Subcutaneous abdominal adipose tissue (tissue), 5 donors: ENCODE measurements around the gene FGGY.
"Not testable (repeated sequence)": the region's sequence is repeated elsewhere in the genome, so short reads cannot be mapped to it uniquely, and the experiment has no call there.

Experiments used
- H3K27ac ChIP-seq: one replicate; pipeline ENCODE4 v1.7.0; 2013; ENCODE audit warnings: low read depth, mild to moderate bottlenecking, inconsistent platforms, low read length, moderate library complexity
- H3K27me3 ChIP-seq, 5 donors: one replicate each; pipeline ENCODE4 v1.7.0; 2013; ENCODE audit warnings: low read length in 5 of 5, inconsistent platforms in 1 of 5; ENCODE audit not compliant: control insufficient read depth in 5 of 5, insufficient read depth in 4 of 5
- H3K36me3 ChIP-seq, 5 donors: one replicate each; pipeline ENCODE4 v1.7.0; 2013; ENCODE audit warnings: low read length in 5 of 5; ENCODE audit not compliant: control insufficient read depth in 5 of 5, insufficient read depth in 5 of 5
- H3K4me1 ChIP-seq, 5 donors: one replicate each; pipeline ENCODE4 v1.7.0; 2013; ENCODE audit warnings: low read length in 5 of 5, mild to moderate bottlenecking in 3 of 5, moderate library complexity in 1 of 5; ENCODE audit not compliant: control insufficient read depth in 5 of 5, insufficient read depth in 5 of 5
- H3K4me3 ChIP-seq, 5 donors: one replicate each; pipeline ENCODE4 v1.7.0; 2013; ENCODE audit warnings: low read length in 5 of 5, low read depth in 1 of 5
- H3K9ac ChIP-seq, 5 donors: one replicate each; pipeline ENCODE4 v1.7.0; 2013; ENCODE audit warnings: low read length in 5 of 5, mild to moderate bottlenecking in 4 of 5, moderate library complexity in 3 of 5
- H3K9me3 ChIP-seq, 5 donors: one replicate each; pipeline ENCODE4 v1.7.0; 2013; ENCODE audit warnings: low read length in 5 of 5; ENCODE audit not compliant: control insufficient read depth in 5 of 5
- donor health status: healthy.
- donor health status: healthy.
- donor health status: healthy.
- donor health status: healthy.
- donor health status: healthy.

FGGY gene

DNA sequence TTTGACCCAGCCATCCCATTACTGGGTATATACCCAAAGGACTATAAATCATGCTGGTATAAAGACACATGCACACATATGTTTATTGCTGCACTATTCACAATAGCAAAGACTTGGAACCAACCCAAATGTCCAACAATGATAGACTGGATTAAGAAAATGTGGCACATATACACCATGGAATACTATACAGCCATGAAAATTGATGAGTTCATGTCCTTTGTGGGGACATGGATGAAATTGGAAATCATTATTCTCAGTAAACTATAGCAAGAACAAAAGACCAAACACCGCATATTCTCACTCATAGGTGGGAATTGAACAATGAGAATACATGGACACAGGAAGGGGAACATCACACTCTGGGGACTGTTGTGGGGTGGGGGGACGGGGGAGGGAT is 295.5 kb downstream of the FGGY start:
- peaks cover 0 to 14% (median 0%) of the 10 kb centered on the region in 5 donors for H3K4me1 ChIP-seq

DNA sequence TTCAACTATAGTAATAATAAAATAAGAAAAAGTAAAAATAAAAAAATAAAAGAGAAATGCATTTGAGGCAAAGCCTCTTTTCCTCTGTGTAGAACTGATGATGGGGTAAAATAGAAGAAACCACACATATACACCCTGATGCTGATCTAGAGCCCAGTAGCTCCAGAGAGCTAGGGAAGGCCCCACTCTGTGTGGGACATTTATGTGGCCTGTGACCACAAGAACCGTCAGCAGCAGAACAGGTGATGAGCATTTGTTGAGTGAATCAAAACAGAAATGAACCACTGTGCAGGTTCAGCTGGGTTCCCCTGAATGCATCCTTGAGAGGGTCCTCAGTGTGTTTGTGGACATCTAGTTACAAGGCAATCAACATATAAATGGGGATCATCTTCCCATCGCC is 296.0 kb downstream of the FGGY start:
- Histone ChIP-seq H3K36me3 (no peaks in the 10 kb centered on the region), H3K9ac (no peak overlapping the region), H3K9me3 (no peaks in the 10 kb centered on the region), H3K27me3 (no peaks in the 10 kb centered on the region), H3K27ac (no peak overlapping the region), H3K4me3 (no peak overlapping the region), H3K4me1 (peaks cover 0 to 14% (median 0%) of the 10 kb centered on the region in 5 donors)

More for the DNA sequence above, 295.5 kb downstream of the FGGY start:
- not testable (repeated sequence) for H3K36me3 ChIP-seq, H3K4me3 ChIP-seq, H3K9ac ChIP-seq, H3K9me3 ChIP-seq, H3K27ac ChIP-seq, H3K27me3 ChIP-seq

GRCh38 chr1:59593798-59594790 is 297.2 kb downstream of the FGGY start:
- Histone ChIP-seq H3K36me3 (no peaks in the 10 kb centered on the region), H3K27ac (no peak overlapping the region), H3K4me1 (peaks cover 0 to 14% (median 0%) of the 10 kb centered on the region in 5 donors), H3K4me3 (no peak overlapping the region), H3K9me3 (no peaks in the 10 kb centered on the region), H3K9ac (no peak overlapping the region), H3K27me3 (no peaks in the 10 kb centered on the region)

- H3K27ac ChIP-seq, result no peak overlapping the region
- H3K9me3 ChIP-seq, result no peaks in the 10 kb centered on the region
- no peaks in the 10 kb centered on the region for H3K27me3 ChIP-seq
- H3K36me3 ChIP-seq, result no peaks in the 10 kb centered on the region
- H3K4me1 ChIP-seq, result peaks cover 0 to 14% (median 0%) of the 10 kb centered on the region in 5 donors
- H3K9ac ChIP-seq, result no peak overlapping the region
- H3K4me3 ChIP-seq, result no peak overlapping the region
These were observed 298.9 kb downstream of the FGGY start for GRCh38 chr1:59595774-59596173.

GRCh38 chr1:59596432-59596831 is 299.5 kb downstream of the FGGY start:
- Histone ChIP-seq H3K9ac (no peak overlapping the region), H3K27ac (no peak overlapping the region)

GRCh38 chr1:59596956-59597355 is 300.1 kb downstream of the FGGY start:
- Histone ChIP-seq H3K36me3 (no peaks in the 10 kb centered on the region), H3K4me3 (no peak overlapping the region), H3K9me3 (no peaks in the 10 kb centered on the region), H3K27me3 (no peaks in the 10 kb centered on the region), H3K9ac (no peak overlapping the region), H3K27ac (no peak overlapping the region), H3K4me1 (peaks cover 0 to 14% (median 0%) of the 10 kb centered on the region in 5 donors)

More at GRCh38 chr1:59596432-59596831, 299.5 kb downstream of the FGGY start:
- H3K4me1 ChIP-seq, result peaks cover 0 to 14% (median 0%) of the 10 kb centered on the region in 5 donors
- H3K27me3 ChIP-seq, result no peaks in the 10 kb centered on the region
- H3K4me3 ChIP-seq, result no peak overlapping the region
- H3K36me3 ChIP-seq, result no peaks in the 10 kb centered on the region
- H3K9me3 ChIP-seq, result no peaks in the 10 kb centered on the region

DNA sequence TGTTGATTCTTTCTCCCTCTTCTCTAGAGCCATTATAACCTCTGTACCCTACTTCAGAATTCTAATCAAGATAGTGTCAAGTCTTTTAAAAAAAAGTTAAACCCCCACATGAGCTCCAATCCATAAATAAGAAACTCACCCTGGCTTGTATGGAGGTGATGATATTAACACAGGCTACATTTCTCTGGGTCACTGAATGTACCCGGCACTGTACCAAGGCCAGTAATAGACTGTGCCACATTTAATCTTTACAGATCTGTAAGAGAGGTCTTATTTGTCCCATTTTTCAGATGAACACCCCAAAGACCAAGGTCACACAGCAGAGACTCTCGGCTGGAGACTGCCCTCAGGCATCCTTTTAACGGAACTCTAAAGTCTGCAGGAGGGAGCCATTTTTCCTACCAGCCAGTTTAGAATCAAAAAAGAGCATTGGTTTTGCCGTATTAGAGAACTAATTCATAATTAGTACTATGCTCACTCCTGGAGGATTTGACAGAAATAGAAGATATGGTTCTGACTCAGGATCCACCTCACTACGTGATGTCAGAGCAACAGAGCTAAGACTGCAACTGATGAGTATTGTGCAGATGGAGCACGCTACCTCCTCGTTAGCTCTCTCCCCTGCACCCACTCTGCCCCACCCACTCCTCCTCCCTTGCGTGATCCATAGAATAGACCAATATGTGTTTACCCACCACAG is 300.7 kb downstream of the FGGY start:
- H3K9ac ChIP-seq, result no peak overlapping the region
- no peaks in the 10 kb centered on the region for H3K9me3 ChIP-seq
- no peaks in the 10 kb centered on the region for H3K36me3 ChIP-seq
- H3K4me3 ChIP-seq, result no peak overlapping the region
- no peaks in the 10 kb centered on the region for H3K27me3 ChIP-seq
- H3K27ac ChIP-seq, result no peak overlapping the region
- peaks cover 0 to 14% (median 0%) of the 10 kb centered on the region in 5 donors for H3K4me1 ChIP-seq

GRCh38 chr1:59598120-59598440 is 301.2 kb downstream of the FGGY start:
- no peaks in the 10 kb centered on the region for H3K9me3 ChIP-seq
- peaks cover 0 to 14% (median 0%) of the 10 kb centered on the region in 5 donors for H3K4me1 ChIP-seq
- H3K36me3 ChIP-seq, result no peaks in the 10 kb centered on the region
- no peak overlapping the region for H3K9ac ChIP-seq
- H3K27ac ChIP-seq, result no peak overlapping the region
- H3K27me3 ChIP-seq, result no peaks in the 10 kb centered on the region
- H3K4me3 ChIP-seq, result no peak overlapping the region

- Histone ChIP-seq H3K36me3 (no peaks in the 10 kb centered on the region), H3K4me3 (no peak overlapping the region), H3K9ac (no peak overlapping the region), H3K27ac (no peak overlapping the region), H3K4me1 (peaks cover 0 to 10% (median 0%) of the 10 kb centered on the region in 5 donors), H3K27me3 (no peaks in the 10 kb centered on the region), H3K9me3 (no peaks in the 10 kb centered on the region)
These were observed 304.1 kb downstream of the FGGY start for GRCh38 chr1:59601041-59601441.

GRCh38 chr1:59601811-59602210 is 304.9 kb downstream of the FGGY start:
- no peaks in the 10 kb centered on the region for H3K36me3 ChIP-seq
- H3K9ac ChIP-seq, result no peak overlapping the region
- no peaks in the 10 kb centered on the region for H3K9me3 ChIP-seq
- no peaks in the 10 kb centered on the region for H3K27me3 ChIP-seq
- H3K27ac ChIP-seq, result no peak overlapping the region
- H3K4me1 ChIP-seq, result peaks cover 0 to 2% (median 0%) of the 10 kb centered on the region in 5 donors
- H3K4me3 ChIP-seq, result no peak overlapping the region
